GM19467 (cell line): ENCODE results near the gene NUDT5.
"Not testable (repeated sequence)": the region's sequence is repeated elsewhere in the genome, so short reads cannot be mapped to it uniquely, and the experiment has no call there.

Experiments used
- ATAC-seq: cut with Tn5 transposase; IDR thresholded peaks from one replicate; pipeline ENCODE4 v1.9.1; 2021; ENCODE audit warnings: mild to moderate bottlenecking, moderate library complexity; ENCODE audit not compliant: unreplicated experiment

The NUDT5 gene

GRCh38 chr10:12195603-12196506, at the start of gene NUDT5, which contains the start of gene CDC123:
TSS of gene NUDT5 (minus strand) at chr10:12195891. CDS start at chr10:12186291, 9,600 bp downstream.
TSS of gene CDC123 (plus strand) at chr10:12196188. CDS start at chr10:12196246, 58 bp downstream.
- peak; percentile 79 for ATAC-seq

GRCh38 chr10:12243864-12244620, 48.4 kb upstream of the NUDT5 start:
- no peak for ATAC-seq

DNA sequence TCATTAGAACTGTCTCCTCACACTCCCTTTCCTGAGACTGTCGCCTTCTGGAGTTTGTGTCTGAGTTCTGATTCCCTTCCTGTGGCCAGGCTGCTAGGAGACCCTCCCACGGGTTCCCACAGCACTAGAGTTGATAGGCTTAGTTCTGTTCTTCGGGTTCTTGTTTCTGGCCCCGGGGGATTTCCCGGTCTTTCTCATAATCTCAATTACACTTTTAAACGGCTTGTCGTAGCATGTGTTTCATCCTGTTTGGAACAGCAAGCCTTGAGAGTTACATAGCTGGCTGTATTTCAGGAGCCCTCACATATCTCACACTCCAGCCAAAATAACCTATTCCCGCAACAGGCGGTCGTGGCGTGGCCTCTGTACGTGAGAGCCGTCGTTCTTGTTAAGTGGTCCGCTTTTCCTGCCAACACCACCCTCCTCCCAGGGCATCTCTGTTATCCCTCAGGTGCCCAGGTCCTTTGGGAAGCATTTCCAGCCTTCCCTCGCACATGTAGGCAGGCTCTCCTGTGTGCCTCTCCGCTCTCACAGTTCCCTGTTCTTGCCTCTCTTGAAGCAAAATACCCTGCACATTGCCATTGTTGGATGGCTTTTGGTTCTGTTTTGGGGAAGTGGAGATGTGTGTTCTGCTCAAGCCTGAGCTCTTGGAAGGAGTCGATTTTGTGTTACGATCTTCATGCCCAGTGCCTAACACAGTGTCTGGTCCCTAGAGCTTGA, 46.3 kb upstream of the NUDT5 start:
- no peak for ATAC-seq

- ATAC-seq = no peak
Observed at GRCh38 chr10:12238821-12239220, 43.1 kb upstream of the NUDT5 start.

GRCh38 chr10:12237265-12238220, 41.9 kb upstream of the NUDT5 start:
- no peak for ATAC-seq

- no peak for ATAC-seq
Observed at GRCh38 chr10:12235796-12236195, 40.1 kb upstream of the NUDT5 start.

- ATAC-seq = no peak
Observed at GRCh38 chr10:12235116-12235694, 39.5 kb upstream of the NUDT5 start.

GRCh38 chr10:12234687-12235086, 39.0 kb upstream of the NUDT5 start:
- ATAC-seq = not testable (repeated sequence)

DNA sequence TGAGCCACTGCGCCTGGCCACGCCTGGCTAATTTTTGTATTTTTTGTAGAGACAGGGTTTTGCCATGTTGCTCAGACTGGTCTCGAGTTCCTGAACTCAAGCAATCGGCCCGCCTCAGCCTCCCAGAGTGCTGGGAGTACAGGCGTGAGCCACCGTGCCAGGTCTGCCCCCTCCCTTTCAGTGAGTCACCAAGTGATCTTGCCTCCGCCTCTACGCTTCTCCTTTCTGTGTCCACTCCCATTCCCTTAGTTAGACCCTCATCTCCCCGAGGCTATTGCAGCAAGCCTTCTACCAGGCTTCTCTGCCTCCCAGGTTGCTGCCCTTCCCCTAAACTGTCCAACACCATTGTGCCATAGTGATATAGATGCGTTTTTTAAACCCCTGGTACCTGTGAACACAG, 33.2 kb upstream of the NUDT5 start:
- no peak for ATAC-seq

DNA sequence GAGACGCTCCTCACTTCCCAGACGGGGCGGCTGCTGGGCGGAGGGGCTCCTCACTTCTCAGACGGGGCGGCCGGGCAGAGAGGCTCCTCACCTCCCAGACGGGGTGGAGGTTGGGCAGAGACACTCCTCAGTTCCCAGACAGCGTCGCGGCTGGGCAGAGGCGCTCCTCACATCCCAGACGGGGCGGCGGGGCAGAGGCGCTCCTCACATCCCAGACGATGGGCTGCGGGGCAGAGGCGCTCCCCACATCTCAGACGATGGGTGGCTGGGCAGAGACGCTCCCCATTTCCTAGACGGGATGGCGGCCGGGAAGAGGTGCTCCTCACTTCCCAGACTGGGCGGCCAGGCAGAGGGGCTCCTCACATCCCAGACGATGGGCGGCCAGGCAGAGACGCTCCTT, 30.7 kb upstream of the NUDT5 start:
- not testable (repeated sequence) for ATAC-seq

DNA sequence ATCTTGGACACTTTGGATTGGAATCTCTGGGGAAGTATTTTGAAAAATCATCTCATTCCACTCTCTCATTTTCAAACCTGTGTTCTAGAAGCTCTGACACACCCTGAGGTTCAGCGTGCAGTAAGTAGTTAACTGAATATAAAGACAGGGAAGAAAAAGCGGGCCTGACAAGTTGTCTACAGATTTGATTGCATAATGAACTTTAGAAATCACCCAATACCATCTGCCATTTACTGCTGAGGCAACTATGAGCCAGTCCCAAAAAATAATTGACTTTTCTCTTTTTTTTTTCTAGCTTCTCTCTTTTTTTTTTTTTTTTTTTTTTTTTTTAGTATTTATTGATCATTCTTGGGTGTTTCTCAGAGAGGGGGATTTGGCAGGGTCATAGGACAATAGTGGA, 29.8 kb upstream of the NUDT5 start:
- no peak for ATAC-seq

- ATAC-seq = no peak
Observed at GRCh38 chr10:12221323-12222298, 25.9 kb upstream of the NUDT5 start.

DNA sequence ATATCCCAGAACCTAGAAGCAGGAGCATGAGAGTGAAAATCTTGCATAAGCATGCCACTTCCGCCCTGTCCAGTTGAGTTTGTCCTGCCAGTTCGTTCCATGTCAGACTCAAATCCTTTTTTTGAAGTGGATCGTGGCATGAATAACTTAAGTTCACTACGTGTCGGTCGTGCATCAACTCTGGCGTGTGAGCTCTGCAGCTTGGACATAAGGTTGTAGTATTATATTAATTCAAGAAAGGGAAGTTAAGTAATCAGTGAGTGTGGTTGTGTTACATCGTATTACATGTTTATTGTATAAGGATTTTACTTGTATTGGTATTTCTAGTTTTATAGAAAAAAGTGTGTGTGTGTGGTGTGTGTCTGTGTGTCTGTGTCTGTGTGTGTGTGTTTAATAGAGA, 23.3 kb upstream of the NUDT5 start:
- no peak for ATAC-seq

GRCh38 chr10:12214763-12215218, 19.1 kb upstream of the NUDT5 start:
- ATAC-seq = no peak

- ATAC-seq = no peak
Observed at GRCh38 chr10:12214093-12214492, 18.4 kb upstream of the NUDT5 start.

GRCh38 chr10:12213621-12214020, 17.9 kb upstream of the NUDT5 start:
- no peak for ATAC-seq

DNA sequence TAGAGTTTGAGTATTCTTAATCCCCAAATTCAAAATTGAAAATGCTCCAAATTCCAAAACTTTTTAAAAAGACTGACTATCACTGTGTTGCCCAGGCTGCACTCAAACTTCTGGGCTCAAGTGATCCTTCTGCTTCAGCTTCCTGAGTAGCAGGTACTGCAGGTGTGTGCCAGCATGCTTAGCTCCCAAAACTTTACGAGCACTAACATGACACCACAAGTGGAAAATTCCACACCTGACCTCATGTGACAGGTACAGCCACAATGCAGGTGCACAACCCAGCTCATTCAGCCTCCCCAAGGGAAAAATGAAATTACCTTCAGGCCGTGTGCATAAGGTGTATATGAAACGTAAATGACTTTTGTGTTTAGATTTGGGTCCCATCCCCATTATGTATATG, 16.8 kb upstream of the NUDT5 start:
- ATAC-seq = no peak

GRCh38 chr10:12208460-12208859, 12.8 kb upstream of the NUDT5 start:
- no peak for ATAC-seq
